ENCODE data around the gene LSM11.
"Not testable (repeated sequence)": the region's sequence is repeated elsewhere in the genome, so short reads cannot be mapped to it uniquely, and the experiment has no call there.

The LSM11 gene

DNA sequence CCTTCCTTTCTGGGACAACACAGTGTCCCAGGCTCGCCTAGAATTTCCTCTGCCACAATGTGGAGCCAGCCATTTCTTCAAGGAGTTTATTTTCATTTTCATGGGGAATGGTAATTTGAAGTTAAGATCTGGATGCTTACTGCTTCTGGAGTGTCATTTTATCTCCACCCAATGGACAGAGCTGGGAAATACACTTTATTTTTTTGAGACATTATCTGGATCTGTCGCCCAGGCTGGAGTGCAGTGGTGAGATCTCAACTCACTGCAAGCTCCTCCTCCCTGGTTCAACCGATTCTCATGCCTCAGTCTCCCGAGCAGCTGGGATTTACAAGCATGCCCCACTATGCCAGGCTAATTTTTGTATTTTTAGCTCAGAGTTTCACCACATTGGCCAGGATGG lies 25.0 kb upstream of the LSM11 start:
- H3K9me3 ChIP-seq (ENCODE audit: control insufficient read depth, low read length): no peaks in the 10 kb centered on the region
- H3K36me3 ChIP-seq (ENCODE audit: control insufficient read depth, insufficient read depth, low read length): no peaks in the 10 kb centered on the region
- H3K4me1 ChIP-seq (ENCODE audit: control insufficient read depth, insufficient read depth, low read length, poor library complexity, severe bottlenecking): no peaks in the 10 kb centered on the region
- H3K4me3 ChIP-seq (ENCODE audit: extremely low read depth, insufficient read depth, low read length, poor library complexity, severe bottlenecking): no peak overlapping the region
- 55 to 61% methylated on average over 3 to 4 of the region's 4 CpGs for WGBS, 2 experiments (ENCODE audit: insufficient coverage in 2 of 2)
- no peak overlapping the region for H3K27ac ChIP-seq (ENCODE audit: low read depth, low read length, severe bottlenecking)

DNA sequence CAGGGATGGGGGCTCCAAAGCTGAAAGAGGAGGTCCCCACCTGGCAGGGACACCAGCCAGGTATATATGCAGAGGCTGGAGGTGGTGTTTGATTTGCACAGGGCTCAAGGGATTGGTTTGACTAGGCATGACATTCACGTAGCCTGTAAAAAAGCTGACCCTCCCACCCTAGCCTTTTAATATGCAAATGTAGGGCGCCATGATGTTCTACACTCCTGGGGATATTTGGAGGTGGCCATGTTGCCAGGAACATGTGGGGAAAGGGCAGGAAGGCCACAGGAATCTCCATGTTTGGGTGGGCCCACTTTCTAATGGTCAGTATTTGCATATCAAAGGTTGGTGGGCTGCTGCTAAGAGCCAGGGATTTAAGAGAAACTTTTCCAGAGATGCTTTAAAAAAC lies 24.3 kb upstream of the LSM11 start:
- WGBS, 2 experiments (ENCODE audit: insufficient coverage in 2 of 2): no CpG with 5 or more reads among the region's 2 CpGs
- Histone ChIP-seq H3K9me3 (ENCODE audit: control insufficient read depth, low read length) (no peaks in the 10 kb centered on the region), H3K4me3 (ENCODE audit: extremely low read depth, insufficient read depth, low read length, poor library complexity, severe bottlenecking) (no peak overlapping the region), H3K36me3 (ENCODE audit: control insufficient read depth, insufficient read depth, low read length) (no peaks in the 10 kb centered on the region), H3K4me1 (ENCODE audit: control insufficient read depth, insufficient read depth, low read length, poor library complexity, severe bottlenecking) (no peaks in the 10 kb centered on the region), H3K27ac (ENCODE audit: low read depth, low read length, severe bottlenecking) (no peak overlapping the region)

GRCh38 chr5:157721159-157721558 lies 22.4 kb upstream of the LSM11 start:
- WGBS, 2 experiments (ENCODE audit: insufficient coverage in 2 of 2): 93 to 98% methylated on average over 3 to 4 of the region's 6 CpGs
- Histone ChIP-seq H3K9me3 (ENCODE audit: control insufficient read depth, low read length) (no peaks in the 10 kb centered on the region), H3K4me3 (ENCODE audit: extremely low read depth, insufficient read depth, low read length, poor library complexity, severe bottlenecking) (no peak overlapping the region), H3K27ac (ENCODE audit: low read depth, low read length, severe bottlenecking) (no peak overlapping the region), H3K36me3 (ENCODE audit: control insufficient read depth, insufficient read depth, low read length) (no peaks in the 10 kb centered on the region), H3K4me1 (ENCODE audit: control insufficient read depth, insufficient read depth, low read length, poor library complexity, severe bottlenecking) (no peaks in the 10 kb centered on the region)

GRCh38 chr5:157722895-157723294 lies 20.6 kb upstream of the LSM11 start:
- WGBS, 2 experiments (ENCODE audit: insufficient coverage in 2 of 2): no CpG with 5 or more reads among the region's 2 CpGs
- H3K4me3 ChIP-seq (ENCODE audit: extremely low read depth, insufficient read depth, low read length, poor library complexity, severe bottlenecking); H3K9me3 ChIP-seq (ENCODE audit: control insufficient read depth, low read length); H3K27ac ChIP-seq (ENCODE audit: low read depth, low read length, severe bottlenecking); H3K4me1 ChIP-seq (ENCODE audit: control insufficient read depth, insufficient read depth, low read length, poor library complexity, severe bottlenecking); H3K36me3 ChIP-seq (ENCODE audit: control insufficient read depth, insufficient read depth, low read length): not testable (repeated sequence)

DNA sequence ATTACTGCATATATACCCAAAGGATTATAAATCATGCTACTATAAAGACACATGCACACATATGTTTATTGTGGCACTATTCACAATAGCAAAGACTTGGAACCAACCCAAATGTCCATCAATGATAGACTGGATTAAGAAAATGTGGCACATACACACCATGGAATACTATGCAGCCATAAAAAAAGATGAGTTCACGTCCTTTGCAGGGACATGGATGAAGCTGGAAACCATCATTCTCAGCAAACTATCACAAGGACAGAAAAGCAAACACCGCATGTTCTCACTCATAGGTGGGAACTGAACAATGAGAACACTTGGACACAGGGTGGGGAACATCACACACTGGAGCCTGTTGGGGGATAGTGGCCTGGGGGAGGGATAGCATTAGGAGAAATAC lies 16.9 kb upstream of the LSM11 start:
- H3K4me1 ChIP-seq (ENCODE audit: control insufficient read depth, insufficient read depth, low read length, poor library complexity, severe bottlenecking); H3K36me3 ChIP-seq (ENCODE audit: control insufficient read depth, insufficient read depth, low read length); H3K27ac ChIP-seq (ENCODE audit: low read depth, low read length, severe bottlenecking); H3K9me3 ChIP-seq (ENCODE audit: control insufficient read depth, low read length); H3K4me3 ChIP-seq (ENCODE audit: extremely low read depth, insufficient read depth, low read length, poor library complexity, severe bottlenecking): not testable (repeated sequence)
- WGBS, 2 experiments (ENCODE audit: insufficient coverage in 2 of 2): no CpG with 5 or more reads among the region's 2 CpGs

- not testable (repeated sequence) for H3K4me1 ChIP-seq (ENCODE audit: control insufficient read depth, insufficient read depth, low read length, poor library complexity, severe bottlenecking)
These were observed 15.7 kb upstream of the LSM11 start for GRCh38 chr5:157727858-157728257.

GRCh38 chr5:157729858-157730257 lies 13.7 kb upstream of the LSM11 start:
- Histone ChIP-seq H3K27ac (ENCODE audit: low read depth, low read length, severe bottlenecking) (no peak overlapping the region), H3K4me3 (ENCODE audit: extremely low read depth, insufficient read depth, low read length, poor library complexity, severe bottlenecking) (no peak overlapping the region), H3K9me3 (ENCODE audit: control insufficient read depth, low read length) (peaks cover 8% of the 10 kb centered on the region), H3K4me1 (ENCODE audit: control insufficient read depth, insufficient read depth, low read length, poor library complexity, severe bottlenecking) (peaks cover 3% of the 10 kb centered on the region), H3K36me3 (ENCODE audit: control insufficient read depth, insufficient read depth, low read length) (peaks cover 14% of the 10 kb centered on the region)

More at GRCh38 chr5:157727858-157728257, 15.7 kb upstream of the LSM11 start:
- H3K36me3 ChIP-seq (ENCODE audit: control insufficient read depth, insufficient read depth, low read length); H3K9me3 ChIP-seq (ENCODE audit: control insufficient read depth, low read length); H3K27ac ChIP-seq (ENCODE audit: low read depth, low read length, severe bottlenecking); H3K4me3 ChIP-seq (ENCODE audit: extremely low read depth, insufficient read depth, low read length, poor library complexity, severe bottlenecking): not testable (repeated sequence)
- 100% methylated on average over 1 of the region's 1 CpG; no CpG with 5 or more reads in 1 of the 2 experiments for WGBS, 2 experiments (ENCODE audit: insufficient coverage in 2 of 2)

DNA sequence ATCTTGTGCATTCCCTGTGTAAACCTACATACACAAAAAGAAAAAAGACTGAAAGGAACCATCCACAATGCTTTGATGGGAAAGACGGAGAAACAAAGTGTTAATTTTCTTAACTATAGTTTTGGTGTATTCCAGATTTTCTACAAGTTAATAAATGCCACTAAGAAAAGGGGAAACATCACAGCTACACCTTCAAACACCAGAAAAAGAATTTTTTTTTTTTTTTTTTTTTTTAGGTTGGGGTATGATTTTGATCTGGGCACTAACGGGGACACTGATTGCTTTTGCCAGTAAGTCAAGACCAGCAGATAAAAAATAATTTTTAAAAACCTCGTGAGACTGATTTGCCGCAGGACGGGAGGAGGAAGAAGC lies 12.6 kb upstream of the LSM11 start:
- Histone ChIP-seq H3K27ac (ENCODE audit: low read depth, low read length, severe bottlenecking) (peak overlapping the region; percentile 89), H3K4me3 (ENCODE audit: extremely low read depth, insufficient read depth, low read length, poor library complexity, severe bottlenecking) (peak overlapping the region; percentile 59), H3K9me3 (ENCODE audit: control insufficient read depth, low read length) (peaks cover 8% of the 10 kb centered on the region), H3K4me1 (ENCODE audit: control insufficient read depth, insufficient read depth, low read length, poor library complexity, severe bottlenecking) (peaks cover 3% of the 10 kb centered on the region), H3K36me3 (ENCODE audit: control insufficient read depth, insufficient read depth, low read length) (peaks cover 20% of the 10 kb centered on the region)
- WGBS, 2 experiments (ENCODE audit: insufficient coverage in 2 of 2): 0% methylated on average over 4 of the region's 5 CpGs; no CpG with 5 or more reads in 1 of the 2 experiments

DNA sequence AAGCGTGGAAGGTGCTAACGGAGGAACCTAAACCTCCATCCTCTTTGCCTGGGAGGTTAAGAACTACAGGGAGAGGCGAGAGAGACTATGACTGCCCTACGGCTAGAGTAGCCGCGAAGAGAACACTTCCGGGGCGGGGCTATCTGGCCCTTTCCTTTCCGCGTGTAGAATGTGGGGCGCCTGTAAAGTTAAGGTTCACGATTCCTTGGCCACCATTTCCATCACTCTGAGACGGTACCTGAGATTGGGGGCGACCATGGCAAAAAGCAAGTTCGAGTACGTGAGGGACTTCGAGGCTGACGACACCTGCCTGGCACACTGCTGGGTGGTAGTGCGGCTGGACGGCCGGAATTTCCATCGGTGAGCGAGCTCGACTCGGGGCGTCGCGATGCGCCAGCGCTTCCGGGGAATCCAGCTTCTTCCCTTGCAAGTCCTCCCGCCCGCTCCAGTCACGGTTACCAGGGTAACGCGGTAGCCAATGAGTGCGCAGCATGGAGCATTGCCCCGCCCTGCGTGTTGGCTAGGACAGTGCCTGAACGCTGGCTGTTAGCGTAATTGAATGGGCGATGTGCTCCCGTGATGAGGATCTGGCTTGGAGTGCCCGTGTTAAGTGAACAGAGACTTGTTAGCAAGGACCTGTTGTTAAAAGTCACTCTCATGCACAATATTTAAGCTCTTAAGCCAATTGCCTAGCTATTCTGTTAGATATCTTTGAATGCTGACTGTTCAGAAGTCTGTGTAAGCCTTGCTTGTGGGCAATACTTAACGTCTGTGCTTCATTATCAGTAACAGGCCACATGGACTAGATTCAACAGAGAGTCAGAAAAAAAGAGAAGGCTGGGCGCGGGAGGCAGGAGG lies 12.0 kb upstream of the LSM11 start, which contains the start of gene THG1L:
THG1L (plus strand) TSS at position 149 of the 858 bp plus-strand sequence; CDS start at position 170, 21 bp downstream.
- Histone ChIP-seq H3K27ac (ENCODE audit: low read depth, low read length, severe bottlenecking) (peak within 1 kb of the TSS; percentile 89), H3K4me3 (ENCODE audit: extremely low read depth, insufficient read depth, low read length, poor library complexity, severe bottlenecking) (peak within 1 kb of the TSS; percentile 59)
- WGBS, 2 experiments (ENCODE audit: insufficient coverage in 2 of 2): 1% methylated on average over 35 to 36 of the region's 47 CpGs

GRCh38 chr5:157732130-157732514 lies 11.4 kb upstream of the LSM11 start:
- WGBS, 2 experiments (ENCODE audit: insufficient coverage in 2 of 2): 95 to 100% methylated on average over 2 to 4 of the region's 5 CpGs
- peaks cover 31% of the 10 kb centered on the region for H3K36me3 ChIP-seq (ENCODE audit: control insufficient read depth, insufficient read depth, low read length)
- H3K4me1 ChIP-seq (ENCODE audit: control insufficient read depth, insufficient read depth, low read length, poor library complexity, severe bottlenecking): peaks cover 3% of the 10 kb centered on the region
- H3K4me3 ChIP-seq (ENCODE audit: extremely low read depth, insufficient read depth, low read length, poor library complexity, severe bottlenecking): peak overlapping the region; percentile 59
- peak overlapping the region; percentile 89 for H3K27ac ChIP-seq (ENCODE audit: low read depth, low read length, severe bottlenecking)
- H3K9me3 ChIP-seq (ENCODE audit: control insufficient read depth, low read length): peaks cover 8% of the 10 kb centered on the region

More for the DNA sequence above, 12.0 kb upstream of the LSM11 start, which contains the start of gene THG1L:
- peaks cover 25% of the 10 kb centered on the region for H3K36me3 ChIP-seq (ENCODE audit: control insufficient read depth, insufficient read depth, low read length)
- H3K9me3 ChIP-seq (ENCODE audit: control insufficient read depth, low read length): peaks cover 8% of the 10 kb centered on the region
- peaks cover 3% of the 10 kb centered on the region for H3K4me1 ChIP-seq (ENCODE audit: control insufficient read depth, insufficient read depth, low read length, poor library complexity, severe bottlenecking)

- H3K4me3 ChIP-seq (ENCODE audit: extremely low read depth, insufficient read depth, low read length, poor library complexity, severe bottlenecking): no peak overlapping the region
- peaks cover 8% of the 10 kb centered on the region for H3K9me3 ChIP-seq (ENCODE audit: control insufficient read depth, low read length)
- peaks cover 36% of the 10 kb centered on the region for H3K36me3 ChIP-seq (ENCODE audit: control insufficient read depth, insufficient read depth, low read length)
- H3K27ac ChIP-seq (ENCODE audit: low read depth, low read length, severe bottlenecking): peak overlapping the region; percentile 66
- WGBS, 2 experiments (ENCODE audit: insufficient coverage in 2 of 2): 96 to 100% methylated on average over 3 to 5 of the region's 8 CpGs
- H3K4me1 ChIP-seq (ENCODE audit: control insufficient read depth, insufficient read depth, low read length, poor library complexity, severe bottlenecking): peaks cover 3% of the 10 kb centered on the region
These were observed 10.8 kb upstream of the LSM11 start for GRCh38 chr5:157732596-157733262.

Data from mesodermal cell (in vitro differentiated cells).